C4-2B (cell line): ENCODE measurements around the gene PRPF19.

Source experiments
- H3K27ac ChIP-seq: fragments of 450-650 bp; 2 replicates; pipeline ENCODE4 v1.5.1; 2017
- ZFX ChIP-seq: fragments of 450-650 bp; IDR thresholded peaks from 2 replicates; pipeline ENCODE4 v1.6.1; 2017
- TF ChIP-seq, protein P1 (sequence below): fragments of 450-650 bp; conservative IDR thresholded peaks from 2 replicates; pipeline ENCODE4 v1.5.1; 2017; ENCODE audit warnings: mild to moderate bottlenecking

PRPF19 gene

DNA sequence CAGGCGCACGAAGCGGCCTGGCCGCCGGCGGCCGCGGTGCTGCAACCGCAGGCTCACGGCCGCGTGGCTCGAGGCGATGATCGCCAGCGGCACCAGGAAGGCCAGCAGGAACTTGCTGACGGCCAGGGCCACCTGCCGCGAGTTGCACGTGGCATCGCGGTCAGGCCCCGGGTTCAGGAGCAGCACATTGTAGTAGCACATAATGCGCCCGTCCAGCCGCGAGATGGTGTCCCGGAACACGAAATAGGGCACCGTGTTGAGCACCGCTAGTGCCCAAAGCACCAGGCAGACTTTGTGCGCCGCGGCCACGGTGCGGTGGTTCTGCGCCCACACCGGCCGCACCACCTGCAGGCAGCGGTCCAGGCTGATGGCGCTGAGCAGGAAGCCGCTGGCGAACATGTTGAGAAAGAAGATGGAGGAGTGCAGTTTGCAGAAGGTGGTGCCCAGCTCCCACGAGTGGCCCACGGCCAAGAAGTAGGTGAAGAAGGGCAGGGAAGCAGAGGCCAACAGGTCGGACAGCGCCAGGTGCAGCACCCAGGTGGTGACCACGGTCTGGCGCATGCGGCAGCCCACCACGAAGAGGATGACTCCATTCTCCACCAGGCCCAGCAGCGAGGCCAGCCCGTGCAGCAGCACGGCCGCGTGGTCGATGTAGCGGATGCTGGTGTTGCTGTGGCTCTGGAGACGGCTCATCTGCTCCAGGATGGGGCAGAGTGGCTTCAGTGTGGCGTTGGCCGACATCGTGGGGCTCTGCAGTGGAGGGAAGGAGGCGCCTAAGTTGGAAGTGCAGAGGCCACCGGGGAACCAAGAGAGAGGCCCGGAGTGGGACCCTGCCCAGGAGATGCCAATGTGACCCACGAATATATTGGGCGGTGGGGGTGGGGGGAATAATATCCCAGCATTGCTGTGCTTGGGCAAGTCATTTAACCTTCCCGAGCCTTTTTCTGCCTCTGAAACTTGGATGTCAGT, 53.1 kb downstream of the PRPF19 start:
- TF ChIP-seq, protein P1, sequence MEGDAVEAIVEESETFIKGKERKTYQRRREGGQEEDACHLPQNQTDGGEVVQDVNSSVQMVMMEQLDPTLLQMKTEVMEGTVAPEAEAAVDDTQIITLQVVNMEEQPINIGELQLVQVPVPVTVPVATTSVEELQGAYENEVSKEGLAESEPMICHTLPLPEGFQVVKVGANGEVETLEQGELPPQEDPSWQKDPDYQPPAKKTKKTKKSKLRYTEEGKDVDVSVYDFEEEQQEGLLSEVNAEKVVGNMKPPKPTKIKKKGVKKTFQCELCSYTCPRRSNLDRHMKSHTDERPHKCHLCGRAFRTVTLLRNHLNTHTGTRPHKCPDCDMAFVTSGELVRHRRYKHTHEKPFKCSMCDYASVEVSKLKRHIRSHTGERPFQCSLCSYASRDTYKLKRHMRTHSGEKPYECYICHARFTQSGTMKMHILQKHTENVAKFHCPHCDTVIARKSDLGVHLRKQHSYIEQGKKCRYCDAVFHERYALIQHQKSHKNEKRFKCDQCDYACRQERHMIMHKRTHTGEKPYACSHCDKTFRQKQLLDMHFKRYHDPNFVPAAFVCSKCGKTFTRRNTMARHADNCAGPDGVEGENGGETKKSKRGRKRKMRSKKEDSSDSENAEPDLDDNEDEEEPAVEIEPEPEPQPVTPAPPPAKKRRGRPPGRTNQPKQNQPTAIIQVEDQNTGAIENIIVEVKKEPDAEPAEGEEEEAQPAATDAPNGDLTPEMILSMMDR, result no peak
- TF ChIP-seq ZFX, result no peak
- no peak overlapping the region for H3K27ac ChIP-seq

DNA sequence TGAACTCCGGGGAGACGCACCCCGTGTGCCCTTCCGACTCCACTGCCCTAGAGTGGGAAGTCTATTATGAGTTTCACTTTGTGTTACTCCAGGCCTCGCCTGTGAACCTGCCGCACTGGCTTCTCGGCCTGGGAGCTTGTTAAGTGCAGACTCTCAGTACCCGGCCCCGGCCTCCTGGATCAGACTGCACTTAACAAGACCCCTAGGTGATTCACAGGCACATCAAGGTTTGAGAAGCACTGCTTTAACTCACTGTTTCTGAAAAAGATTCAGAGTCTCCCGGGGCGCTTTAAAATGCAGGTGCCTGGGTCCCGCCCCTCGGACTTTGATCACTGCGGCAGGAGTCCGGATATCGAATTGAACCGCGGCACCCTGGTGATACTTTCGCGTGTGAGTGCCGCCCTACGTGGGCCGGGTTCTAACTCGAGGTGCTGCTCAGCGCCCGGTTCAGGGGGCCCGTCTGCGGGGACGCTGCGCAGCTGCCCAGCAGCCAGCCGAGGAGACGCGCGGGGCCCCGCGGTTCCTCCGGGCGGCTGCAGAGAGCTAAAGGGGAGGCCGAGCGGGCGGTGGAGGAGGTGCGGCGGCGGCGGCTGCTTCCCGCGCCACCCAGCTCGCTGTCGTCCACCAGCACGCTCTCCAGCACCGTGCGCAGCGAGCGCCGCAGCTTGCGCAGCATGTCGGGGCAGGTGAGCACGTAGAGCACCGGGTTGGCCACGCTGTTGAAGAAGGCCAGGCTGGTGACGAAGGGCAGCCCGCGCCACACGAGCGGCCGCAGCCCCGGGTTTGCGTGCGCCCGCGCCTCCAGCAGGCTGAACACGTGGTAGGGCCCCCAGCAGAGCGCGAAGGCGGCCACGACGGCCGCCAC, 54.0 kb downstream of the PRPF19 start:
- TF ChIP-seq ZFX, result no peak
- TF ChIP-seq, protein P1, result no peak
- H3K27ac ChIP-seq, result no peak overlapping the region

GRCh38 chr11:60851327-60852104, 54.9 kb downstream of the PRPF19 start:
- no peak overlapping the region for H3K27ac ChIP-seq
- TF ChIP-seq ZFX, result no peak
- TF ChIP-seq, protein P1, result no peak

DNA sequence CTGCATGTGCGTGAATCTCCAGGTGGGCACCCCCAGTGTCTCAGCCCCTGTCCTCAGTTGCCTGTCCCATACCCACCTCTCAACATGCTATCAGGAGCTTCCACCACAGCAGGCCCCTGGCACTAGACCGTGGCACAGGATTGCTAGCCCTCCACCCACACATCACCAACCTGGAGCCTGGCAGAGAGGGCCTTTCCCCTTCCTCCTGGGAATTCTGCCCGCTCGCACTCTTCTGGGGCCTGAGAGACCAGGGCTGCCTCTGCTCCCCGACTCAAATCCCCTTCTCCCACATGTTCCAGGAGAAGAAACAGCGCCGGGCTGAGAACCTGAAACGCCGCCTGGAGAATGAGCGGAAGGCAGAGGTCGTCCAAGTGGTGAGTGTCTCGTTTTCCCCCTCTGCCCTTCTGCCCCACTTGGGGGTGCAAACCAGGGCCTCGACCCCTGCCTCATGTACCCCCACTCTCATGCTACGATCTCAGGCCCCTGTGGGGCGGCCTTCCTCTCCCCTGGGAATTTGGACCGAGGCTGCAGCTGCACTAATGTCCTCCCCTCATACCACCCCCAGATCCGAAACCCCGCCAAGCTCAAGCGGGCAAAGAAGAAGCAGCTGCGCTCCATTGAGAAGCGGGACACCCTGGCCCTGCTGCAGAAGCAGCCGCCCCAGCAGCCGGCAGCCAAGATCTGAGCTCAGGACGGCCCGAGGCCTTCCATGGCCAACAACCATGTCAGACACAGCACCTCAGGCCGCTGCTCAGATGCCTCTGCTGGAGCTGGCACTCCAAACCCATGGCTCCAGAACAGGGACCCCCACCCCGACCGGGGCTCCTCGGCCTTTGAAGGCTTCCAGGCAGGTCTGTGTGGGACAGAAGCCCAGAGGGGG, 56.5 kb downstream of the PRPF19 start:
- no peak overlapping the region for H3K27ac ChIP-seq
- TF ChIP-seq ZFX, result no peak
- TF ChIP-seq, protein P1, result no peak

DNA sequence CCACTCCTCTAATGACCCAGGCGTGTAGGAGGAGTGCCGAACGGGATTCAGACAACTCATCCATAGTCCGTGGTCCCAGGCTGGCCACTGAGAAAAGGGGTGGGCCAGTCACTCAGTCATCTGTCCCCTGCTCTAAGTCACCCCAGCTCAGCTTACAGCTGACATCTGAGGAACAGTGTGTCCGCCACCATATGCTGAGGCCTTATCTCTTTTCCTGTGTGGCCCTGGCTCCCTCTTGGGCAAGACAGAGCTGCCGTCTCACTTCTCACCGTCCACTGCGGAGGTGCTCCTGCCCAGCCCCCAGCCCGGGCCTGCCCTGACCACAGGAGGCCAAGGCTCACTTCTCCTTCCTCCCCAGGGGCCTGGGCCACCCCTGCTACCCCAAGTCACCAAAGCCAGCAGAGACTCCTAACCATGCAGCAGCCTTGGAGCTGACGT, 57.7 kb downstream of the PRPF19 start:
- no peak overlapping the region for H3K27ac ChIP-seq
- TF ChIP-seq ZFX, result no peak
- TF ChIP-seq, protein P1, result no peak

GRCh38 chr11:60847896-60848295, 58.5 kb downstream of the PRPF19 start:
- TF ChIP-seq, protein P1, result no peak
- TF ChIP-seq ZFX, result no peak
- no peak overlapping the region for H3K27ac ChIP-seq
